Measurements from ENCODE around the gene ST3GAL2. TPM values are rescaled to one million over a fixed set of nuclear protein-coding genes. Genes with fewer than 3 reads are reported as not detected.
A peak's percentile ranks its signal among the peaks of the same experiment; 100 is the strongest.
"Not testable (repeated sequence)": the region's sequence is repeated elsewhere in the genome, so short reads cannot be mapped to it uniquely, and the experiment has no call there.

Gene ST3GAL2
- total RNA-seq, 2 experiments from 2014 or later = 16.7 to 17.3 TPM

- Mint-ChIP-seq H3K4me3 (no peak overlapping the region), H3K9me3 (no peaks in the 10 kb centered on the region), H3K4me1 (ENCODE audit: low read depth) (peaks cover 31% of the 10 kb centered on the region), H3K27me3 (no peaks in the 10 kb centered on the region), H3K27ac (peak overlapping the region; percentile 45), H3K36me3 (no peaks in the 10 kb centered on the region)
- CTCF ChIA-PET = interaction anchor here (0.6 to 2.1 kb wide), 3 partner anchors 38 to 1207 kb away, joined by 3 to 6 read pairs (median 5); no protein-coding TSS in a partner anchor
- peak; percentile 40 for DNase-seq
- intact Hi-C loops (cut with micrococcal nuclease) = no loop called here
- POLR2A ChIA-PET = interaction anchor here (0.5 to 1.3 kb wide), 2 partner anchors 38 to 56 kb away, joined by 3 read pairs; no protein-coding TSS in a partner anchor
These were observed 20.5 kb downstream of the ST3GAL2 start for GRCh38 chr16:70418274-70418992.

GRCh38 chr16:70417661-70418060 lies 21.2 kb downstream of the ST3GAL2 start:
- CTCF ChIA-PET = interaction anchor here (1.9 to 2.1 kb wide), 2 partner anchors 38 to 48 kb away, joined by 5 to 6 read pairs; no protein-coding TSS in a partner anchor
- no peaks in the 10 kb centered on the region for H3K27me3 Mint-ChIP-seq
- no peaks in the 10 kb centered on the region for H3K9me3 Mint-ChIP-seq
- H3K27ac Mint-ChIP-seq = no peak overlapping the region
- DNase-seq = no peak
- peaks cover 27% of the 10 kb centered on the region for H3K4me1 Mint-ChIP-seq (ENCODE audit: low read depth)
- POLR2A ChIA-PET = interaction anchor here (0.5 to 1.3 kb wide), 2 partner anchors 37 to 55 kb away, joined by 3 read pairs; no protein-coding TSS in a partner anchor
- no peak overlapping the region for H3K4me3 Mint-ChIP-seq
- intact Hi-C loops (cut with micrococcal nuclease) = no loop called here
- H3K36me3 Mint-ChIP-seq = no peaks in the 10 kb centered on the region

GRCh38 chr16:70416748-70417616 lies 21.9 kb downstream of the ST3GAL2 start:
- H3K27me3 Mint-ChIP-seq = no peaks in the 10 kb centered on the region
- H3K36me3 Mint-ChIP-seq = peaks cover 2% of the 10 kb centered on the region
- no peaks in the 10 kb centered on the region for H3K9me3 Mint-ChIP-seq
- H3K4me3 Mint-ChIP-seq = no peak overlapping the region
- CTCF ChIA-PET = interaction anchor here (2.1 kb wide), 1 partner anchor 37 kb away, joined by 6 read pairs; no protein-coding TSS in a partner anchor
- H3K4me1 Mint-ChIP-seq (ENCODE audit: low read depth) = peaks cover 26% of the 10 kb centered on the region
- no peak for DNase-seq
- intact Hi-C loops (cut with micrococcal nuclease) = no loop called here
- POLR2A ChIA-PET = interaction anchor here (0.8 to 1.3 kb wide), 2 partner anchors 11 to 37 kb away, joined by 3 read pairs; no protein-coding TSS in a partner anchor
- H3K27ac Mint-ChIP-seq = no peak overlapping the region

- H3K27ac Mint-ChIP-seq; intact Hi-C loops (cut with micrococcal nuclease); H3K36me3 Mint-ChIP-seq; POLR2A ChIA-PET; H3K4me3 Mint-ChIP-seq; H3K27me3 Mint-ChIP-seq; H3K9me3 Mint-ChIP-seq; DNase-seq: not testable (repeated sequence)
- CTCF ChIA-PET = interaction anchor here (0.5 kb wide), 1 partner anchor 40 kb away, joined by 3 read pairs; no protein-coding TSS in a partner anchor
- peaks cover 14% of the 10 kb centered on the region for H3K4me1 Mint-ChIP-seq (ENCODE audit: low read depth)
These were observed 25.3 kb downstream of the ST3GAL2 start for GRCh38 chr16:70413572-70413971.

- Mint-ChIP-seq H3K4me1 (ENCODE audit: low read depth) (peaks cover 14% of the 10 kb centered on the region), H3K27ac (no peak overlapping the region), H3K4me3 (no peak overlapping the region), H3K9me3 (no peaks in the 10 kb centered on the region), H3K27me3 (no peaks in the 10 kb centered on the region), H3K36me3 (peaks cover 3% of the 10 kb centered on the region)
- POLR2A ChIA-PET = interaction anchor here (0.8 kb wide), 1 partner anchor 113 kb away, joined by 3 read pairs; no protein-coding TSS in a partner anchor
- CTCF ChIA-PET = interaction anchor here (1.4 kb wide), 1 partner anchor 19 kb away, joined by 3 read pairs; no protein-coding TSS in a partner anchor
- no peak for DNase-seq
- intact Hi-C loops (cut with micrococcal nuclease) = no loop called here
These were observed 26.5 kb downstream of the ST3GAL2 start for GRCh38 chr16:70412385-70412784.

- H3K4me1 Mint-ChIP-seq (ENCODE audit: low read depth) = peaks cover 22% of the 10 kb centered on the region
- peaks cover 3% of the 10 kb centered on the region for H3K36me3 Mint-ChIP-seq
- ChIA-PET POLR2A (no interaction called here), CTCF (interaction anchor here (0.6 kb wide), 1 partner anchor 90 kb away, joined by 3 read pairs; no protein-coding TSS in a partner anchor)
- H3K27me3 Mint-ChIP-seq = no peaks in the 10 kb centered on the region
- no peak for DNase-seq
- intact Hi-C loops (cut with micrococcal nuclease) = no loop called here
- H3K4me3 Mint-ChIP-seq = no peak overlapping the region
- no peaks in the 10 kb centered on the region for H3K9me3 Mint-ChIP-seq
- H3K27ac Mint-ChIP-seq = no peak overlapping the region
These were observed 28.2 kb downstream of the ST3GAL2 start for GRCh38 chr16:70410734-70411133.

GRCh38 chr16:70407811-70408274 lies 31.1 kb downstream of the ST3GAL2 start:
- ChIA-PET POLR2A (interaction anchor here (0.5 kb wide), 1 partner anchor 32 kb away, joined by 4 read pairs; no protein-coding TSS in a partner anchor), CTCF (no interaction called here)
- Mint-ChIP-seq H3K4me1 (ENCODE audit: low read depth) (peaks cover 48% of the 10 kb centered on the region), H3K4me3 (no peak overlapping the region), H3K9me3 (no peaks in the 10 kb centered on the region), H3K27me3 (no peaks in the 10 kb centered on the region), H3K36me3 (peaks cover 3% of the 10 kb centered on the region), H3K27ac (no peak overlapping the region)
- intact Hi-C loops (cut with micrococcal nuclease) = no loop called here
- DNase-seq = no peak

GRCh38 chr16:70406104-70406503 lies 32.8 kb downstream of the ST3GAL2 start:
- POLR2A ChIA-PET; H3K9me3 Mint-ChIP-seq; intact Hi-C loops (cut with micrococcal nuclease); H3K4me3 Mint-ChIP-seq; H3K27me3 Mint-ChIP-seq; H3K36me3 Mint-ChIP-seq; DNase-seq; H3K27ac Mint-ChIP-seq: not testable (repeated sequence)
- CTCF ChIA-PET = interaction anchor here (1.2 kb wide), 2 partner anchors 10 to 12 kb away, joined by 3 to 4 read pairs; no protein-coding TSS in a partner anchor
- H3K4me1 Mint-ChIP-seq (ENCODE audit: low read depth) = peaks cover 49% of the 10 kb centered on the region

GRCh38 chr16:70402916-70403659 lies 35.8 kb downstream of the ST3GAL2 start:
- Mint-ChIP-seq H3K27ac (peak overlapping the region; percentile 2), H3K27me3 (no peaks in the 10 kb centered on the region), H3K36me3 (no peaks in the 10 kb centered on the region), H3K4me1 (ENCODE audit: low read depth) (peaks cover 39% of the 10 kb centered on the region), H3K9me3 (no peaks in the 10 kb centered on the region), H3K4me3 (no peak overlapping the region)
- intact Hi-C loops (cut with micrococcal nuclease) = no loop called here
- CTCF ChIA-PET = no interaction called here
- POLR2A ChIA-PET = interaction anchor here (0.9 to 1.2 kb wide), 3 partner anchors 9 to 118 kb away, joined by 3 to 7 read pairs (median 3); partner anchors contain the start of gene ST3GAL2
- no peak for DNase-seq

GRCh38 chr16:70399951-70400350 lies 38.9 kb downstream of the ST3GAL2 start:
- POLR2A ChIA-PET = interaction anchor here (1.2 kb wide), 1 partner anchor 19 kb away, joined by 4 read pairs; no protein-coding TSS in a partner anchor
- Mint-ChIP-seq H3K36me3 (no peaks in the 10 kb centered on the region), H3K27ac (no peak overlapping the region), H3K4me1 (ENCODE audit: low read depth) (peaks cover 22% of the 10 kb centered on the region), H3K9me3 (no peaks in the 10 kb centered on the region), H3K27me3 (no peaks in the 10 kb centered on the region), H3K4me3 (no peak overlapping the region)
- DNase-seq = no peak
- CTCF ChIA-PET = no interaction called here
- intact Hi-C loops (cut with micrococcal nuclease) = no loop called here

- intact Hi-C loops (cut with micrococcal nuclease) = no loop called here
- CTCF ChIA-PET = no interaction called here
- H3K4me3 Mint-ChIP-seq = no peak overlapping the region
- no peak for DNase-seq
- H3K36me3 Mint-ChIP-seq = no peaks in the 10 kb centered on the region
- H3K27me3 Mint-ChIP-seq = no peaks in the 10 kb centered on the region
- POLR2A ChIA-PET = interaction anchor here (1.2 kb wide), 1 partner anchor 18 kb away, joined by 4 read pairs; no protein-coding TSS in a partner anchor
- H3K9me3 Mint-ChIP-seq = no peaks in the 10 kb centered on the region
- peaks cover 16% of the 10 kb centered on the region for H3K4me1 Mint-ChIP-seq (ENCODE audit: low read depth)
- no peak overlapping the region for H3K27ac Mint-ChIP-seq
These were observed 39.5 kb downstream of the ST3GAL2 start for GRCh38 chr16:70399381-70399780.
